Thyroid gland (tissue), 4 donors: ENCODE results near the gene PTPRE. TPM values are rescaled to one million over a fixed set of nuclear protein-coding genes. Genes with fewer than 3 reads are reported as not detected.

Experiments
- DNase-seq, 2 donors: peaks; one replicate each; pipeline ENCODE4 v3.0.0-alpha.2; 2019
- H3K27ac ChIP-seq, 3 donors: fragments of 200-600 bp; sonication (generic); 1 replicate in 2 of 3; 2 replicates in 1 of 3; pipeline ENCODE4 v1.5.1; 2016 to 2019; ENCODE audit warnings: mild to moderate bottlenecking in 1 of 3, moderate library complexity in 1 of 3
- H3K27me3 ChIP-seq: fragments of 200-600 bp; sonication (generic); one replicate; pipeline ENCODE4 v1.5.1; 2019
- H3K36me3 ChIP-seq, 2 donors: fragments of 200-600 bp; sonication (generic); one replicate each; pipeline ENCODE4 v1.5.1; 2016 to 2019
- H3K4me1 ChIP-seq, 2 donors: fragments of 200-600 bp; sonication (generic); one replicate each; pipeline ENCODE4 v1.5.1; 2017 to 2019
- H3K4me3 ChIP-seq, 3 donors: fragments of 200-600 bp; sonication (generic); replicated peaks in 1 of 3; 1 replicate in 2 of 3; 2 replicates in 1 of 3; pipeline ENCODE4 v1.5.1; 2016; ENCODE audit warnings: mild to moderate bottlenecking in 1 of 3
- H3K9me3 ChIP-seq: fragments of 200-600 bp; sonication (generic); one replicate; pipeline ENCODE4 v1.5.1; 2017
- CTCF ChIP-seq, 6 experiments: fragments of 200-600 bp in 3 of 6; fragments of 450-650 bp in 3 of 6; sonication (generic) in 3 of 6; IDR thresholded peaks; one replicate each; pipeline ENCODE4 v1.5.1; 2016 to 2019; ENCODE audit warnings: antibody characterized with exemption in 6 of 6, mild to moderate bottlenecking in 2 of 6, inconsistent platforms in 1 of 6, moderate library complexity in 1 of 6
- POLR2A ChIP-seq, 2 donors: fragments of 450-650 bp; IDR thresholded peaks; one replicate each; pipeline ENCODE4 v1.6.1; 2017; ENCODE audit warnings: antibody characterized with exemption in 2 of 2, mild to moderate bottlenecking in 2 of 2, moderate library complexity in 1 of 2
- WGBS, 2 donors: methylation state at CpG; one replicate each; pipeline ENCODE4 v1.1.5; 2017; 5-methylcytosine and 5-hydroxymethylcytosine counted together
- intact Hi-C: fragments of 100-400 bp; cut with DNase I; formaldehyde crosslinking; loops from one replicate; pipeline ENCODE4 v1.15.1; 2023
- total RNA-seq, 4 donors: library from RNA; depleted of rRNA; stranded (reverse); fragments of >200 nt; gene quantifications; one replicate each; pipeline ENCODE4 v1.2.3, GENCODE V29; 2016

Gene PTPRE
- total RNA-seq, 4 donors from 2014 or later, result 16.8 to 25.0 (median 19.4) TPM

GRCh38 chr10:128040681-128041080 lies 133.8 kb downstream of the PTPRE start:
- intact Hi-C loops, result no loop called here
- Histone ChIP-seq H3K9me3 (no peaks in the 10 kb centered on the region), H3K4me3 (no peak overlapping the region), H3K36me3 (no peaks in the 10 kb centered on the region), H3K27ac (no peak overlapping the region), H3K4me1 (no peaks in the 10 kb centered on the region), H3K27me3 (no peaks in the 10 kb centered on the region)
- TF ChIP-seq POLR2A (IDR thresholded peaks at IDR 0.05), result no peak
- TF ChIP-seq CTCF (IDR thresholded peaks at IDR 0.05), result no peak
- WGBS, 2 donors, result 89 to 91% methylated on average over 7 of the region's 8 CpGs
- no peak for DNase-seq

DNA sequence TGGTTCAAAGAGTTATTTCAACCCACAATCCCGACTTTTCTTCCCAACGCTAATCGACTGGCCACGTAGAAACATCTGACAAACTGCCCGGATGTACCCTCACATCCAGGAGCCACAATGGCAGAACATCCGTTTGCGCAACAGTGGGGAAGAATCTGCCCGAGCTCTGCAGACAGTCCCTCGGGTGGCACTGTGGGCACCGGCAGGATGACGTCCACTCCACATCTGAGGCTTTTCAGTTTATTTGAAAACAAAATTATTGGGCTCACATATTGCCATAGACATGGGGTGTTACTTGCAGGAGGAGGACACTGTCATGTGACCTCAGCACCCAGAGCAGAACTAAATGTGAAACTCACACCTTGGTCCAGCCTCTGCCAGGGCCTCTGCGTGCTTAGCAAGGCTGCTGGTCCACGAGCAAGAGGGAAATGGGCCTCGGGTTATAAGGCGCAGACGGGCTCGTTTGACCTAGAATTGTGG lies 135.3 kb downstream of the PTPRE start:
- TF ChIP-seq POLR2A (IDR thresholded peaks at IDR 0.05) (no peak), CTCF (IDR thresholded peaks at IDR 0.05) (no peak)
- 84 to 90% methylated on average over 16 to 17 of the region's 17 CpGs for WGBS, 2 donors
- H3K36me3 ChIP-seq, result no peaks in the 10 kb centered on the region

DNA sequence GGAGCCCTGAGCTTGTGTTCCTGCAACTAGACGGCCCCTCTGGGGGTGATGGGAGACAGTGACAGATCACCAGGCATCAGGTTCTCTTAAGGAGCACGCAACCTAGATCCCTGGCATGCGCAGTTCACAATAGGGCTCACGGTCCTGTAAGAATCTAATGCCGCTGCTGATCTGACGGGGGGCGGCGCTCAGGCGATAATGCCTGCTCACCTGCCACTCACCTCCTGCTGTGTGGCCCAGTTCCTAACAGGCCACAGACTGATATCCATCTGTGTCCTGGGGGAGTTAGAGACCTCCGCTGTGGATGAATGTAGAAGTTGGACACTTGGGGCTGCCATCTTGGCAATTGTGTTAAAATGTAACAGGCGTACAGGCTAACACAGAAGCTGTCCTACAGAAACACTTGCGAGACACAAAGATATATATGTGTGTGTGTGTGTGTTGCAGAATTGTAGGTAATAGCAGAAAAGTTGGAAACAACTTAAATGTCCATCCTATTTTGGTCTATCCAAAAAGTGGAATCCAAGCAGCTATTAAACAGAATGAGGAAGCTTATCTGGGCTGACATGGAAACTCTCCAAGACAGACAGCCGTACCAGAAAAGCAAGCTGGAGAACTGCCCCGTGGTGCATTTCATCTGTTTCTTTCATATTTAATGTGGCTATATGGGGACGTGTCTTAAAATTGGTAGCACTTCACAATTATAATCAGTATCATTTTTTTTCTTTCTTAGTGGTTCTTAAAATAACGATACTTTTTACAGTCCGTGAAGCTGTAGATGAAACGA lies 136.5 kb downstream of the PTPRE start:
- 77 to 79% methylated on average over 11 to 18 of the region's 18 CpGs for WGBS, 2 donors
- DNase-seq, result no peak
- Histone ChIP-seq H3K9me3 (no peaks in the 10 kb centered on the region), H3K4me3 (no peak overlapping the region), H3K27ac (no peak overlapping the region), H3K27me3 (no peaks in the 10 kb centered on the region), H3K36me3 (no peaks in the 10 kb centered on the region), H3K4me1 (peaks cover 10 to 21% of the 10 kb centered on the region in 2 donors)
- no peak for TF ChIP-seq CTCF (IDR thresholded peaks at IDR 0.05)
- no peak for TF ChIP-seq POLR2A (IDR thresholded peaks at IDR 0.05)
- intact Hi-C loops, result no loop called here

More for the DNA sequence above, 135.3 kb downstream of the PTPRE start:
- DNase-seq, result no peak
- Histone ChIP-seq H3K27me3 (no peaks in the 10 kb centered on the region), H3K4me3 (no peak overlapping the region), H3K27ac (no peak overlapping the region), H3K4me1 (peaks cover 4 to 8% of the 10 kb centered on the region in 2 donors), H3K9me3 (no peaks in the 10 kb centered on the region)
- intact Hi-C loops, result no loop called here

- intact Hi-C loops, result no loop called here
- Histone ChIP-seq H3K4me1 (peaks cover 10 to 23% of the 10 kb centered on the region in 2 donors), H3K27me3 (no peaks in the 10 kb centered on the region), H3K36me3 (no peaks in the 10 kb centered on the region), H3K9me3 (no peaks in the 10 kb centered on the region), H3K4me3 (no peak overlapping the region), H3K27ac (no peak overlapping the region)
- 91 to 92% methylated on average over 3 of the region's 3 CpGs for WGBS, 2 donors
- TF ChIP-seq POLR2A (IDR thresholded peaks at IDR 0.05), result no peak
- no peak for TF ChIP-seq CTCF (IDR thresholded peaks at IDR 0.05)
- no peak for DNase-seq
Measured at GRCh38 chr10:128044186-128044585, 137.3 kb downstream of the PTPRE start.
